ENCODE results near the gene MCM9. TPM values are rescaled to one million over a fixed set of nuclear protein-coding genes. Genes with fewer than 3 reads are reported as not detected.

MCM9 gene
- total and polyA plus RNA-seq, 2 of the 4 experiments (the other 2 are of a cell fraction): 3.5 to 7.2 TPM

DNA sequence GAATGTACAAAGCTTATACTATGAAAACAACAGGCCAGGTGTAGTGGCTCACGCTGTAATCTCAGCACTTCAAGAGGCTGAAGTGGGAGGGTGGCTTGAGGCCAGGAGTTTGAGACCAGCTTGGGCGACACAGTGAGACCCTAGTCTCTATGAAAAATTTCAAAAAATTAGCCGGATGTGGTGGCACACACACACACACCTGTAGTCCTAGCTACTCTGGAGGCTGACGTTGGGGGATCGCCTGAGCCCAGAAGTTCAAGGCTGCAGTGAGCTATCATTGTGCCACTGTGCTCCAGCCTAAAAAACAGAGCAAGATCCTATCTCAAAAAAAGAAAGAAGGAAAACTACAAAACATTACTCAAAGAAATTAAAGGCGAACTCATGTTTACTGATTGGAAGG is 48.3 kb downstream of the MCM9 start (continued):
- TF ChIP-seq, protein P1, sequence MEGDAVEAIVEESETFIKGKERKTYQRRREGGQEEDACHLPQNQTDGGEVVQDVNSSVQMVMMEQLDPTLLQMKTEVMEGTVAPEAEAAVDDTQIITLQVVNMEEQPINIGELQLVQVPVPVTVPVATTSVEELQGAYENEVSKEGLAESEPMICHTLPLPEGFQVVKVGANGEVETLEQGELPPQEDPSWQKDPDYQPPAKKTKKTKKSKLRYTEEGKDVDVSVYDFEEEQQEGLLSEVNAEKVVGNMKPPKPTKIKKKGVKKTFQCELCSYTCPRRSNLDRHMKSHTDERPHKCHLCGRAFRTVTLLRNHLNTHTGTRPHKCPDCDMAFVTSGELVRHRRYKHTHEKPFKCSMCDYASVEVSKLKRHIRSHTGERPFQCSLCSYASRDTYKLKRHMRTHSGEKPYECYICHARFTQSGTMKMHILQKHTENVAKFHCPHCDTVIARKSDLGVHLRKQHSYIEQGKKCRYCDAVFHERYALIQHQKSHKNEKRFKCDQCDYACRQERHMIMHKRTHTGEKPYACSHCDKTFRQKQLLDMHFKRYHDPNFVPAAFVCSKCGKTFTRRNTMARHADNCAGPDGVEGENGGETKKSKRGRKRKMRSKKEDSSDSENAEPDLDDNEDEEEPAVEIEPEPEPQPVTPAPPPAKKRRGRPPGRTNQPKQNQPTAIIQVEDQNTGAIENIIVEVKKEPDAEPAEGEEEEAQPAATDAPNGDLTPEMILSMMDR (conservative IDR thresholded peaks at IDR 0.05; ENCODE audit: low read depth, low read length): no peak
- TF ChIP-seq CEBPB (IDR thresholded peaks at IDR 0.05; ENCODE audit: low read depth, low read length): no peak

- no TSS peak for BruUV-seq (replicated peaks)
- dilution Hi-C loops (cut with HindIII; ENCODE audit: low sequenced_read_pairs, unreplicated experiment): no loop called here
- in situ Hi-C loops (cut with MboI; ENCODE audit: low sequenced_read_pairs): no loop called here
- no peak overlapping the region for H3K56ac ChIP-seq (ENCODE audit: extremely low read depth, insufficient read depth, low read length)
- H3K9me1 ChIP-seq (ENCODE audit: insufficient read depth, low read length): no peaks in the 10 kb centered on the region; the same call in 1 of the 2 replicates
- TF ChIP-seq RAD21 (IDR thresholded peaks at IDR 0.05; ENCODE audit: low read length) (no peak), MAFK (IDR thresholded peaks at IDR 0.05; ENCODE audit: low read depth, low read length) (no peak), SMC3 (IDR thresholded peaks at IDR 0.05; ENCODE audit: low read depth, low read length) (no peak), MAZ (IDR thresholded peaks at IDR 0.05; ENCODE audit: borderline replicate concordance, low read depth, low read length) (no peak), CEBPB (IDR thresholded peaks at IDR 0.05; ENCODE audit: low read depth, low read length) (no peak), BHLHE40 (IDR thresholded peaks at IDR 0.05; ENCODE audit: low read depth, low read length) (no peak)
- H3K36me3 ChIP-seq (ENCODE audit: control insufficient read depth, insufficient read depth, low read length): no peaks in the 10 kb centered on the region
- H3K4ac ChIP-seq (ENCODE audit: low read depth, low read length): no peak overlapping the region
- intact Hi-C loops (cut with micrococcal nuclease): no loop called here
- POLR2A ChIA-PET (ENCODE audit: unreplicated experiment): no interaction called here
- H3K27ac ChIP-seq (ENCODE audit: insufficient read depth, low read length): no peak overlapping the region
- no peaks in the 10 kb centered on the region for H4K20me1 ChIP-seq (ENCODE audit: insufficient read depth, low read length)
- ATAC-seq (ENCODE audit: low read depth) (no peak), DNase-seq (no peak)
- peaks cover 3% of the 10 kb centered on the region for H3K4me1 ChIP-seq (ENCODE audit: control insufficient read depth, insufficient read depth, low read length)
- H4K8ac ChIP-seq (ENCODE audit: low read depth in 2 of 2, low read length in 2 of 2): no peak overlapping the region
- no peak overlapping the region for H2BK20ac ChIP-seq (ENCODE audit: low read depth, low read length)
- 0 out of 2 replicates have a peak overlapping the region, but pooled peaks have one; percentile 12 for H3K23ac ChIP-seq (ENCODE audit: low read depth, low read length)
- H2AK9ac ChIP-seq (replicated peaks; ENCODE audit: low read depth, low read length, poor library complexity): no peak overlapping the region
- H4K5ac ChIP-seq (ENCODE audit: low read depth, low read length): no peak overlapping the region
- no peak overlapping the region for H4K91ac ChIP-seq (ENCODE audit: insufficient read depth, low read depth, low read length)
- no CpG with 5 or more reads among the region's 4 CpGs for WGBS, 2 experiments (ENCODE audit: extremely low coverage in 2 of 2, insufficient read length in 1 of 2)
- H3K27me3 ChIP-seq (ENCODE audit: control insufficient read depth, insufficient read depth, low read length): no peaks in the 10 kb centered on the region
- H2BK120ac ChIP-seq (ENCODE audit: low read depth, low read length): no peak overlapping the region
- H3K79me1 ChIP-seq (ENCODE audit: low read depth in 1 of 2, low read length in 2 of 2): peaks cover 12 to 18% of the 10 kb centered on the region in 2 experiments; a peak in 3 of 4 replicates
- H2BK15ac ChIP-seq (ENCODE audit: low read depth, low read length): no peak overlapping the region
- CTCF ChIA-PET: interaction anchor here (0.6 to 1.1 kb wide), 3 partner anchors 9 to 597 kb away, joined by 3 to 4 read pairs (median 3); no protein-coding TSS in a partner anchor
- H3K4me2 ChIP-seq (ENCODE audit: low read depth, low read length): no peak overlapping the region
- H3K9ac ChIP-seq (ENCODE audit: low read depth, low read length): no peak overlapping the region
- no peak overlapping the region for H2AFZ ChIP-seq (replicated peaks; ENCODE audit: low read length, poor library complexity)
- no peak overlapping the region for H2BK5ac ChIP-seq (ENCODE audit: low read depth, low read length, poor library complexity, severe bottlenecking)
- H3K18ac ChIP-seq (ENCODE audit: low read depth, low read length): no peak overlapping the region
- H3K4me3 ChIP-seq (ENCODE audit: insufficient read depth, low read depth, low read length): no peak overlapping the region
- H3K14ac ChIP-seq (replicated peaks; ENCODE audit: low read depth, low read length): no peak overlapping the region
- no peak overlapping the region for H2AK5ac ChIP-seq (ENCODE audit: low read depth, low read length)
- no peaks in the 10 kb centered on the region for H3K9me3 ChIP-seq (ENCODE audit: control insufficient read depth, insufficient read depth, low read length)
These were observed 52.5 kb downstream of the MCM9 start for GRCh38 chr6:118882314-118882905.

All from IMR-90 (cell line).